Kidney (tissue), 14 donors: ENCODE measurements around the gene BIRC5. TPM values are rescaled to one million over a fixed set of nuclear protein-coding genes. Genes with fewer than 3 reads are reported as not detected.

ENCODE experiments used
- DNase-seq, 5 donors: peaks; one replicate each; pipeline ENCODE4 v3.0.0-alpha.2; 2013 to 2020
- FAIRE-seq: peaks from 2 replicates; lab custom pipeline; 2012; peaks lifted over from hg19 to GRCh38; lab: Jason Lieb, UNC
- H3K27ac ChIP-seq, 2 donors: one replicate each; pipeline ENCODE4 v1.7.0; 2013; ENCODE audit warnings: low read depth in 2 of 2, low read length in 2 of 2, inconsistent platforms in 1 of 2
- H3K27me3 ChIP-seq: one replicate; pipeline ENCODE4 v1.7.1; 2013; ENCODE audit warnings: low read length, inconsistent platforms; ENCODE audit not compliant: control insufficient read depth, insufficient read depth
- H3K36me3 ChIP-seq, 3 donors: one replicate each; pipeline versions ENCODE4 v1.7.0 to v1.7.1; 2013; ENCODE audit warnings: low read length in 3 of 3, control low read depth in 1 of 3, inconsistent platforms in 1 of 3; ENCODE audit not compliant: insufficient read depth in 3 of 3, control insufficient read depth in 2 of 3
- H3K4me1 ChIP-seq, 3 donors: one replicate each; pipeline versions ENCODE4 v1.7.0 to v1.7.1; 2013; ENCODE audit warnings: low read length in 3 of 3, inconsistent platforms in 1 of 3, low read depth in 1 of 3; ENCODE audit not compliant: control insufficient read depth in 2 of 3, insufficient read depth in 2 of 3
- H3K4me3 ChIP-seq, 3 donors: one replicate each; pipeline versions ENCODE4 v1.7.0 to v1.8.1; 2013; ENCODE audit warnings: low read length in 3 of 3, control low read depth in 1 of 3, inconsistent platforms in 1 of 3
- H3K9ac ChIP-seq, 3 donors: one replicate each; pipeline versions ENCODE4 v1.7.0 to v1.7.1; 2013; ENCODE audit warnings: low read length in 3 of 3, control low read depth in 1 of 3, inconsistent platforms in 1 of 3
- H3K9me3 ChIP-seq, 3 donors: one replicate each; pipeline versions ENCODE4 v1.7.0 to v1.7.1; 2013; ENCODE audit warnings: low read length in 3 of 3, control low read depth in 1 of 3, inconsistent platforms in 1 of 3; ENCODE audit not compliant: control insufficient read depth in 2 of 3, insufficient read depth in 1 of 3
- CTCF ChIP-seq: IDR thresholded peaks from 3 replicates; pipeline ENCODE4 v1.5.1; 2012; ENCODE audit warnings: mild to moderate bottlenecking, moderate library complexity, borderline replicate concordance; ENCODE audit not compliant: insufficient read depth; ENCODE audit errors: extremely low read depth
- intact Hi-C: fragments of 100-400 bp; cut with DNase I; formaldehyde crosslinking; loops from one replicate; pipeline ENCODE4 v1.11.1; 2022
- polyA plus RNA-seq: library from polyadenylated mRNA; stranded (reverse); fragments of 350-450 nt; fragmentation: Illumina TruSeq; extraction: RNeasy Lipid Tissue Mini Kit (QIAGEN cat#74804); gene quantifications from one replicate; pipeline ENCODE4 v1.2.3, GENCODE V29; 2014; ENCODE audit warnings: low read depth, low replicate concordance; ENCODE audit not compliant: insufficient read depth
- total RNA-seq: library from RNA; stranded (reverse); fragmentation: NEBNext Ultra II Directional; extraction: Animal tissue kit (Norgen Biotek cat#: 25700); gene quantifications from one replicate; pipeline ENCODE4 v1.2.1, GENCODE V29; 2021
- donor health status: control.
- donor health status: control.
- donor health status: control.
- donor health status: control.
- donor health status: control.
- donor health status: DM: yes; HTN: yes; CAD: no.
- donor health status: Normal renal cell carcinoma (clear cell type).

The BIRC5 gene
- total and polyA plus RNA-seq, 2 donors from 2014 or later, result 0.26 to 1.7 TPM

GRCh38 chr17:78238823-78239488 lies 24.9 kb downstream of the BIRC5 start:
- no peak for FAIRE-seq
- Histone ChIP-seq H3K27ac (no peak overlapping the region), H3K4me3 (no peak overlapping the region), H3K36me3 (no peaks in the 10 kb centered on the region), H3K4me1 (no peaks in the 10 kb centered on the region), H3K27me3 (no peaks in the 10 kb centered on the region), H3K9ac (no peak overlapping the region), H3K9me3 (no peaks in the 10 kb centered on the region)
- intact Hi-C loops, result no loop called here
- DNase-seq, result peak in 1 of 5 donors; percentile 58
- TF ChIP-seq CTCF, result no peak

GRCh38 chr17:78239489-78239931 lies 25.5 kb downstream of the BIRC5 start:
- no peak overlapping the region for H3K27ac ChIP-seq
- no peaks in the 10 kb centered on the region for H3K36me3 ChIP-seq
- intact Hi-C loops, result no loop called here
- H3K27me3 ChIP-seq, result no peaks in the 10 kb centered on the region
- H3K4me1 ChIP-seq, result no peaks in the 10 kb centered on the region
- no peaks in the 10 kb centered on the region for H3K9me3 ChIP-seq
- no peak overlapping the region for H3K9ac ChIP-seq
- DNase-seq, result peak in 1 of 5 donors; percentile 56
- FAIRE-seq, result no peak
- TF ChIP-seq CTCF, result no peak
- H3K4me3 ChIP-seq, result no peak overlapping the region

GRCh38 chr17:78240012-78240655 lies 26.1 kb downstream of the BIRC5 start:
- DNase-seq, result peak in 1 of 5 donors; percentile 68
- TF ChIP-seq CTCF, result no peak
- no peak overlapping the region for H3K27ac ChIP-seq
- H3K4me3 ChIP-seq, result no peak overlapping the region
- FAIRE-seq, result no peak
- intact Hi-C loops, result loop anchor here (10.0 kb wide), 1 partner anchor 125 kb away; no protein-coding TSS in a partner anchor
- H3K9ac ChIP-seq, result no peak overlapping the region
- H3K36me3 ChIP-seq, result no peaks in the 10 kb centered on the region
- H3K9me3 ChIP-seq, result no peaks in the 10 kb centered on the region
- H3K27me3 ChIP-seq, result no peaks in the 10 kb centered on the region
- no peaks in the 10 kb centered on the region for H3K4me1 ChIP-seq
